Testis (tissue), 2 donors: ENCODE results near the gene PRPF38B.

Source experiments
- POLR2A ChIP-seq: fragments of 450-650 bp; IDR thresholded peaks from one replicate; pipeline ENCODE4 v1.6.1; 2017; ENCODE audit warnings: antibody characterized with exemption, mild to moderate bottlenecking, moderate library complexity
- TF ChIP-seq, protein P1 (sequence below), 3 experiments: fragments of 450-650 bp in 2 of 3; fragments of 200-600 bp in 1 of 3; sonication (generic) in 1 of 3; IDR thresholded peaks; one replicate each; pipeline ENCODE4 v1.5.1; 2016 to 2019; ENCODE audit warnings: antibody characterized with exemption in 3 of 3, mild to moderate bottlenecking in 2 of 3, moderate library complexity in 1 of 3

DNA sequence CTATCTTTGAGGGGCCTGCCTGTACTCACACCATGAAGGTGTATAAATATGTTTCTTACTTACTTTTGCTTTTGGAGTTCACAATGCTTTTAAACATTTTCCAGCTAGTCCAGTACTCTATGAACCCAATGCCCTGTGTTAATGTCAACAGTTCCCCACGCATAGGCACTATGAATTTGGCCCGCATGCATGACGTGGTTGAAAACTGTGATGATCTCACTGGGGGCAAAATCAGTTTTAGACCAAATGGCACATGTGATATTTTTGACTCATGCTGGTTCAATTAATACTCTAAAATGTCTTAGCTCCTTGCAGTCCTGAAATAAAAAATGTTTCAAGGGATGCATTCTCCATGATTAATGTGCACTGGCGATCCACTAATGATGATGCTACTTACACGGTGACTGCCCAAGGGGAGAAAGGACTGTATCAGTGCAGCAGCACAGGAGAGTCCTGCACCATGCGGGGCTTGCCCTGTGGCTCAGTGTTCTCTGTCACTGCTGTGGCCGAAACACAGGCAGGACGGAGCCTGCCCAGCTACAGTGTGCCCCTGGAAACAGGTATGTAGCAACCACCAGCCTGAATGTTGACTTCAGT lies 36.3 kb downstream of the PRPF38B start:
- TF ChIP-seq, protein P1, sequence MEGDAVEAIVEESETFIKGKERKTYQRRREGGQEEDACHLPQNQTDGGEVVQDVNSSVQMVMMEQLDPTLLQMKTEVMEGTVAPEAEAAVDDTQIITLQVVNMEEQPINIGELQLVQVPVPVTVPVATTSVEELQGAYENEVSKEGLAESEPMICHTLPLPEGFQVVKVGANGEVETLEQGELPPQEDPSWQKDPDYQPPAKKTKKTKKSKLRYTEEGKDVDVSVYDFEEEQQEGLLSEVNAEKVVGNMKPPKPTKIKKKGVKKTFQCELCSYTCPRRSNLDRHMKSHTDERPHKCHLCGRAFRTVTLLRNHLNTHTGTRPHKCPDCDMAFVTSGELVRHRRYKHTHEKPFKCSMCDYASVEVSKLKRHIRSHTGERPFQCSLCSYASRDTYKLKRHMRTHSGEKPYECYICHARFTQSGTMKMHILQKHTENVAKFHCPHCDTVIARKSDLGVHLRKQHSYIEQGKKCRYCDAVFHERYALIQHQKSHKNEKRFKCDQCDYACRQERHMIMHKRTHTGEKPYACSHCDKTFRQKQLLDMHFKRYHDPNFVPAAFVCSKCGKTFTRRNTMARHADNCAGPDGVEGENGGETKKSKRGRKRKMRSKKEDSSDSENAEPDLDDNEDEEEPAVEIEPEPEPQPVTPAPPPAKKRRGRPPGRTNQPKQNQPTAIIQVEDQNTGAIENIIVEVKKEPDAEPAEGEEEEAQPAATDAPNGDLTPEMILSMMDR (IDR thresholded peaks at IDR 0.05), result no peak
- TF ChIP-seq POLR2A, result no peak
